ENCODE results near the gene GRIFIN. TPM values are rescaled to one million over a fixed set of nuclear protein-coding genes. Genes with fewer than 3 reads are reported as not detected.

GRIFIN gene
- total and polyA plus RNA-seq, 8 donors, result not detected

DNA sequence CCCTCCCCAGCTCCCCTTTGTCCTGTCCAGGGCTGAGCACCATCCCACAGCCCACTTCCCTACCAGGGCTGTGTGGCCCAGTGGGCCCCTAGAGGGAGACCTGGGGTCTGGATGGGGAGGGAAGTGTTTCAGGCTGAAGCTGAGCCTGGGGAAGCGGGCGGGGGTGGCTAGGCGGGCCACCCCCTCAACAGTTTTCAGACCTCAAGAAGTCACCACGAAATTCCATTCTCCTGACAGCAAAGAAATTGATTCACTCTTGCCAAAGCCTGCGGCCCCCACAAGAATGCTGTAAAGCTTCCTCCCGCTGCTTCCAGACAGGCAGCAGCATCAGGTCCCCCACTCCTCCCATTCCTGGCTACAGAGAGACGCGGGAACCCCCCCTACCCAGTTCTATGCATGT lies 40.8 kb upstream of the GRIFIN start:
- Histone ChIP-seq H3K36me3 (no peaks in the 10 kb centered on the region), H3K4me3 (no peak overlapping the region), H3K27me3 (no peaks in the 10 kb centered on the region), H3K4me1 (peaks cover 0 to 8% (median 0%) of the 10 kb centered on the region in 3 donors), H3K9me3 (no peaks in the 10 kb centered on the region), H3K27ac (no peak overlapping the region)
- DNase-seq (no peak), FAIRE-seq (no peak), ATAC-seq (no peak)
- intact Hi-C loops (cut with DNase I), result no loop called here
- TF ChIP-seq, protein P1, sequence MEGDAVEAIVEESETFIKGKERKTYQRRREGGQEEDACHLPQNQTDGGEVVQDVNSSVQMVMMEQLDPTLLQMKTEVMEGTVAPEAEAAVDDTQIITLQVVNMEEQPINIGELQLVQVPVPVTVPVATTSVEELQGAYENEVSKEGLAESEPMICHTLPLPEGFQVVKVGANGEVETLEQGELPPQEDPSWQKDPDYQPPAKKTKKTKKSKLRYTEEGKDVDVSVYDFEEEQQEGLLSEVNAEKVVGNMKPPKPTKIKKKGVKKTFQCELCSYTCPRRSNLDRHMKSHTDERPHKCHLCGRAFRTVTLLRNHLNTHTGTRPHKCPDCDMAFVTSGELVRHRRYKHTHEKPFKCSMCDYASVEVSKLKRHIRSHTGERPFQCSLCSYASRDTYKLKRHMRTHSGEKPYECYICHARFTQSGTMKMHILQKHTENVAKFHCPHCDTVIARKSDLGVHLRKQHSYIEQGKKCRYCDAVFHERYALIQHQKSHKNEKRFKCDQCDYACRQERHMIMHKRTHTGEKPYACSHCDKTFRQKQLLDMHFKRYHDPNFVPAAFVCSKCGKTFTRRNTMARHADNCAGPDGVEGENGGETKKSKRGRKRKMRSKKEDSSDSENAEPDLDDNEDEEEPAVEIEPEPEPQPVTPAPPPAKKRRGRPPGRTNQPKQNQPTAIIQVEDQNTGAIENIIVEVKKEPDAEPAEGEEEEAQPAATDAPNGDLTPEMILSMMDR (IDR thresholded peaks at IDR 0.05), result no peak
- 81 to 87% methylated on average over 8 of the region's 8 CpGs for WGBS, 2 donors

DNA sequence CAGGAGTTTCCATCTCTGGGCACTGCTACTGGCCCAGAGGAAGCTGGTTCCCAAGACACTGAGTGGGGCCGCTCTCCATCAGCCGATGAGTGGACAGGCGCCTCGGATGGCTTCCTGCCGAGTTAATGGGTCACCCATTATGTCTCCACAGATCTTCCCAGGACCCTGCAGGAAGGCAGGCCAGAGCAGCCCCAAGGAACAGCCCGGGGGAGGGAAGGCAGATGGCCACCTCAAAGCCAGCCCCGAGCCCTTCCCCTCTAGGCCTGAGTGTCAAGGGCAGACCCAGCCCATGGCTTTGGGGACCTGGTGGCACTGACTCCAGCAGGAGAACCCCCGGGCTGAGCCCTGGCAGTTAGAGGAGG lies 40.0 kb upstream of the GRIFIN start:
- Histone ChIP-seq H3K4me1 (peaks cover 3 to 16% (median 4%) of the 10 kb centered on the region in 3 donors), H3K9me3 (no peaks in the 10 kb centered on the region), H3K27ac (no peak overlapping the region), H3K36me3 (no peaks in the 10 kb centered on the region), H3K27me3 (no peaks in the 10 kb centered on the region), H3K4me3 (no peak overlapping the region)
- TF ChIP-seq, protein P1 (IDR thresholded peaks at IDR 0.05), result no peak
- intact Hi-C loops (cut with DNase I), result no loop called here
- FAIRE-seq (no peak), DNase-seq (no peak), ATAC-seq (no peak)
- WGBS, 2 donors, result 83 to 85% methylated on average over 8 of the region's 8 CpGs

DNA sequence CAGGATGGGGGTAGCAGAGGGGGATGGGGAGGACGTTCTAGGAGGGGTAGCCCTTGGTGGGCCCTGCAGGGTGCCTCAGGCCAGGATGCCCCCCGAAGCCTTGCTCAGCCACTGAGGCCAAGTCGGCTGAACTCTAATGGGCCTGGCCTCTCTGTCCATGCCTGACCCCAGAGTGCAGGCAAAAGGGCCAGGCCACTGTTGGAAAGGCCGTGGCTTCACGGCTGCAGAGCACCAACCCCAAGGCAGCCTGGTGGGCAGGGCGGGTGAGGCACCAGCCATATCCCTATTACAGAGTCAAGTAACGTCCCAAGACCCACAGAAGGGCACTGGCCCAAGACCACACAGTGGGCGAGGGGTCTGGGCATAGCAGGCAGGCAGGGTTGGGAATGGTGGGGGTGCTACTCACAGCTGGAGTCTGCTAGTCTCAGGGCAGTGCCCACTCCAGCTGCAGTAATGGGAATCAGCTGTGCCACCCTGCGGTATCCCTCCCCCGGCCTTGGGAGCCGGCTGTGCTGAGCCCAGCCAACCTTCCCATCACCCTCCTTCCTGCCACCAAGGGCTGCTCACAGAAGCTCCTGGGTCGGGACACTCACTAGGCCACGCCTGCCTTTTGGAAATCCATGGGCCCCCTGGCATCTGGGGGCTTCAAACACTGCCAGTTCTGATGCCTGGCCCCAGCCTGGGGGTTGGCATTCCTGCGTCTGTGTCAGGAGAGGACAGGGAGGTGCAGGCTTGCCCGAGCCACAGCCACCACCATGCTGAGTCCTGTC lies 39.4 kb upstream of the GRIFIN start:
- no peak overlapping the region for H3K4me3 ChIP-seq
- no peaks in the 10 kb centered on the region for H3K27me3 ChIP-seq
- FAIRE-seq, result no peak
- no peaks in the 10 kb centered on the region for H3K36me3 ChIP-seq
- peaks cover 4 to 20% (median 6%) of the 10 kb centered on the region in 3 donors for H3K4me1 ChIP-seq
- no peaks in the 10 kb centered on the region for H3K9me3 ChIP-seq
- DNase-seq, result peak in 2 of 6 donors; percentile 23 to 74
- no peak overlapping the region for H3K27ac ChIP-seq
- intact Hi-C loops (cut with DNase I), result no loop called here
- 91 to 94% methylated on average over 14 to 15 of the region's 15 CpGs for WGBS, 2 donors
- TF ChIP-seq, protein P1 (IDR thresholded peaks at IDR 0.05), result no peak
- ATAC-seq, result no peak

DNA sequence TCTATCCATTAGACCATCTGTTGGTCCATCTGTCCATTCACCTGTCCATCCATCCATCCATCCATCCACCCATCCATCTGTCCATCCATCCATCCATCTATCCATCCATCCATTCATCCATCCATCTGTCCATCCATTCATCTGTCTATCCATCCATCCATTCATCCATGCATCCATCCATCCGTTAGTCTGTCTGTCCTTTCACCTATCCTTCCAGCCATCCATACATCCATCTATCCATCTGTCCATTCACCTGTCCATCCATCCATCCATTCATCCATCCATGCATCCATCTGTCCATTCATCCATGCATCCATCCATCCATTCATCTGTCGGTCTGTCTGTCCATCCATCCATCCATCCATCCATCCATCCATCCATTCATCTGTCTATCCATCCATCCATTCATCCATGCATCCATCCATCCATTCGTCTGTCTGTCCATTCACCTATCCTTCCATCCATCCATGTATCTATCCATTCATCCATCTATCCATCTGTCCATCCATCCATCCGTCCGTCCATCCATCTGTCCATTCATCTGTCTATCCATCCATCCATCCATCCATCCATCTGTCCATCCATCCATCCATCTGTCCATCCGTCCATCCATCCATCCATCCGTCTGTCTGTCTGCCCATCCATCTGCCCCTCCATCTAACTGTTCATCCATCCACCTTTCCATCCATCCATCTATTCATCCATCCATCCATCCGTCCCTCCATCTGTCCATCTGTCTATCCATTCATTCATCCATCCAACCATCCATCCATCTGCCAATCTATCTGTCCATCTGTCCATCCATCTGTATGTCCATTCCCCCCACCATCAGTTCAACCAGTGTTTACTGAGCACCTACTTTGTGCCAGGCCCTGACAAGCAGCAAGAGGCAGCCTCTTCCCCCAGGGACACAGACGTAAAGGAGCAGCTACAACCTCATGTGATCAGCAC lies 38.5 kb upstream of the GRIFIN start:
- Histone ChIP-seq H3K9me3 (no peaks in the 10 kb centered on the region), H3K27me3 (no peaks in the 10 kb centered on the region), H3K4me1 (peaks cover 4 to 20% (median 6%) of the 10 kb centered on the region in 3 donors), H3K36me3 (no peaks in the 10 kb centered on the region), H3K27ac (no peak overlapping the region), H3K4me3 (no peak overlapping the region)
- ATAC-seq (no peak), DNase-seq (no peak), FAIRE-seq (no peak)
- TF ChIP-seq, protein P1 (IDR thresholded peaks at IDR 0.05), result no peak
- intact Hi-C loops (cut with DNase I), result no loop called here
- 78 to 80% methylated on average over 9 of the region's 9 CpGs for WGBS, 2 donors
